HL-60 (cell line): Measurements from ENCODE around the gene ATOSB.

Source experiments
- DNase-seq, 2 experiments: peaks; one replicate each; pipeline ENCODE4 v3.0.0-alpha.2; 2010 to 2020; ENCODE audit warnings: low read depth in 1 of 2, low spot score in 1 of 2
- H3K27ac ChIP-seq: fragments of 250-450 bp; sonication (Bioruptor Pico); replicated peaks from 2 replicates; pipeline ENCODE4 v1.5.1; 2020; ENCODE audit warnings: mild to moderate bottlenecking, moderate library complexity
- H3K27me3 ChIP-seq: fragments of 250-450 bp; sonication (Bioruptor Pico); 2 replicates; pipeline ENCODE4 v1.5.1; 2021; ENCODE audit warnings: mild to moderate bottlenecking, moderate library complexity; ENCODE audit not compliant: insufficient read depth, poor library complexity, severe bottlenecking
- H3K4me3 ChIP-seq: replicated peaks from 2 replicates; pipeline ENCODE4 v1.5.1; 2011; ENCODE audit warnings: mild to moderate bottlenecking, control low read depth, low read length; ENCODE audit not compliant: insufficient read depth
- CTCF ChIP-seq: IDR thresholded peaks from one replicate; pipeline ENCODE4 v1.5.1; 2011; ENCODE audit warnings: low read length, control low read depth, inconsistent platforms; ENCODE audit not compliant: insufficient read depth
- GABPA ChIP-seq: IDR thresholded peaks from 2 replicates; pipeline ENCODE4 v1.6.1; 2012; ENCODE audit warnings: low read depth
- POLR2AphosphoS5 ChIP-seq: IDR thresholded peaks from 2 replicates; pipeline ENCODE4 v1.6.1; 2012; ENCODE audit warnings: low read depth
- REST ChIP-seq: IDR thresholded peaks from 2 replicates; pipeline ENCODE4 v1.6.1; 2012; ENCODE audit warnings: low read depth; ENCODE audit not compliant: insufficient replicate concordance
- SPI1 ChIP-seq: IDR thresholded peaks from 2 replicates; pipeline ENCODE4 v1.6.1; 2012; ENCODE audit warnings: low read depth, mild to moderate bottlenecking, borderline replicate concordance

Gene ATOSB

GRCh38 chr9:35069020-35069419, 46.6 kb downstream of the ATOSB start:
- Histone ChIP-seq H3K27me3 (no peaks in the 10 kb centered on the region), H3K4me3 (no peak overlapping the region), H3K27ac (no peak overlapping the region)
- TF ChIP-seq CTCF (no peak), REST (no peak), GABPA (no peak), SPI1 (no peak), POLR2AphosphoS5 (no peak)
- DNase-seq: no peak

GRCh38 chr9:35067056-35067455, 48.6 kb downstream of the ATOSB start:
- Histone ChIP-seq H3K27me3 (no peaks in the 10 kb centered on the region), H3K4me3 (no peak overlapping the region), H3K27ac (no peak overlapping the region)
- no peak for TF ChIP-seq SPI1
- no peak for DNase-seq

- TF ChIP-seq GABPA (no peak), REST (no peak), SPI1 (no peak)
- H3K27ac ChIP-seq: no peak overlapping the region
- no peak overlapping the region for H3K4me3 ChIP-seq
- DNase-seq: no peak
- H3K27me3 ChIP-seq: no peaks in the 10 kb centered on the region
These were observed 55.0 kb downstream of the ATOSB start for GRCh38 chr9:35060548-35061207.

- no peak overlapping the region for H3K4me3 ChIP-seq
These were observed 56.2 kb downstream of the ATOSB start for GRCh38 chr9:35059438-35059837.

More at GRCh38 chr9:35059438-35059837, 56.2 kb downstream of the ATOSB start:
- no peak for DNase-seq
- Histone ChIP-seq H3K27ac (no peak overlapping the region), H3K27me3 (no peaks in the 10 kb centered on the region)
- TF ChIP-seq GABPA (no peak), SPI1 (no peak), POLR2AphosphoS5 (no peak), CTCF (no peak), REST (no peak)
